Peyer's patch (tissue), 4 donors: ENCODE measurements around the gene RPL7A. TPM values are rescaled to one million over a fixed set of nuclear protein-coding genes. Genes with fewer than 3 reads are reported as not detected.
"Not testable (repeated sequence)": the region's sequence is repeated elsewhere in the genome, so short reads cannot be mapped to it uniquely, and the experiment has no call there.

Experiments used
- DNase-seq, 3 donors: peaks; one replicate each; pipeline ENCODE4 v3.0.0-alpha.2; 2017 to 2019
- H3K27ac ChIP-seq, 4 donors: fragments of 200-600 bp; sonication (generic); one replicate each; pipeline ENCODE4 v1.5.1; 2016 to 2019
- H3K27me3 ChIP-seq, 2 donors: fragments of 200-600 bp; sonication (generic); one replicate each; pipeline ENCODE4 v1.5.1; 2019
- H3K36me3 ChIP-seq, 3 donors: fragments of 200-600 bp; sonication (generic); one replicate each; pipeline ENCODE4 v1.5.1; 2016 to 2019
- H3K4me1 ChIP-seq, 4 donors: fragments of 200-600 bp; sonication (generic); one replicate each; pipeline ENCODE4 v1.5.1; 2016 to 2019
- H3K4me3 ChIP-seq, 4 donors: fragments of 200-600 bp; sonication (generic); 1 replicate in 3 of 4; 2 replicates in 1 of 4; pipeline ENCODE4 v1.5.1; 2016 to 2019; ENCODE audit warnings: mild to moderate bottlenecking in 1 of 4
- H3K9me3 ChIP-seq, 4 donors: fragments of 200-600 bp; sonication (generic); one replicate each; pipeline ENCODE4 v1.5.1; 2016 to 2019; ENCODE audit warnings: mild to moderate bottlenecking in 1 of 4
- POLR2A ChIP-seq, 2 donors: fragments of 450-650 bp; IDR thresholded peaks; one replicate each; pipeline ENCODE4 v1.5.1; 2017; ENCODE audit warnings: antibody characterized with exemption in 2 of 2, mild to moderate bottlenecking in 2 of 2, moderate library complexity in 2 of 2
- total RNA-seq, 4 donors: library from RNA; depleted of rRNA; stranded (reverse); fragments of >200 nt; gene quantifications; one replicate each; pipeline ENCODE4 v1.1.0, GENCODE V29; 2016
- TF ChIP-seq, protein P1 (sequence below), 6 experiments: fragments of 450-650 bp in 4 of 6; fragments of 200-600 bp in 2 of 6; sonication (generic) in 1 of 6; IDR thresholded peaks; one replicate each; pipeline ENCODE4 v1.5.1; 2017 to 2019; ENCODE audit warnings: antibody characterized with exemption in 6 of 6, mild to moderate bottlenecking in 3 of 6, moderate library complexity in 1 of 6

Gene RPL7A
- total RNA-seq, 4 donors from 2014 or later, result 708 to 1,565 (median 870) TPM

DNA sequence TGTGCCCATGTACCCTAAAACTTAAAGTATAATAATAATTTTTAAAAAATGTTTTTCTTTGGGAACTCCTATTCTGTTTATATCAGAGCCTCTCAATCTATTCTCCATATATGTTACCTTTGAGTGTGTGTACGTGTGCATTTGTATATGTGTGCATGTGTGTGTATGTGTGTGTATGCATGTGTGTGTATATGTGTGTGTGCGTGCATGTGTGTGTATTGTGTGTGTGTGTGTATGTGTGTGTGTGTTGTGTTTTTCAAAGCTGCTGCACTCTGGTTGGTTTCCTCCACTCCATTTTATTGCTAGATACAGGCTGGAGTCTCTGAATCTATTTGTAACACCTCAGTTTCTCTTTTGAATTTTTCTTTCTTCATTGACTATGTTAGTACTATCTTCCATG, 32.0 kb upstream of the RPL7A start:
- no peak overlapping the region for H3K27ac ChIP-seq
- no peaks in the 10 kb centered on the region for H3K9me3 ChIP-seq
- no peak for DNase-seq

DNA sequence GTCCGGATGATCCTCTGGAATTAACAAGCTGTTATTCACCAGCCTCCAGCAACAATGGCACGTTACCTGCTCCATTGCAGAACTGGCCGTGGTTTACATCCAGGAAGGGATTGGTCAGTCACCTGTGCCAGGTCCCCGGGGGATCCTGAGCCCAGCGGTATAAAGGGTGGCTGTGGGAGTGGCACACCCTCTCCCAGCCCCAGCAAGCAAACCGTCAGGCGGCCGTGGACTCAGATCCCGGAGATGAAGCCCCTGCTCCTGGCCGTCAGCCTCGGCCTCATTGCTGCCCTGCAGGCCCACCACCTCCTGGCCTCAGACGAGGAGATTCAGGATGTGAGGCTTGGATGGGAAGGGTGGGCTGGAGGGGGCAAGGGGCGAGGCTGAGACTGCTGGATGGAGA, 30.5 kb upstream of the RPL7A start:
- H3K9me3 ChIP-seq, H3K36me3 ChIP-seq, H3K4me3 ChIP-seq, H3K4me1 ChIP-seq, H3K27ac ChIP-seq, H3K27me3 ChIP-seq: not testable (repeated sequence)
- DNase-seq, result peak in 1 of 3 donors; percentile 32

More for the DNA sequence above, 32.0 kb upstream of the RPL7A start:
- no peak for TF ChIP-seq POLR2A (IDR thresholded peaks at IDR 0.05)
- TF ChIP-seq, protein P1, sequence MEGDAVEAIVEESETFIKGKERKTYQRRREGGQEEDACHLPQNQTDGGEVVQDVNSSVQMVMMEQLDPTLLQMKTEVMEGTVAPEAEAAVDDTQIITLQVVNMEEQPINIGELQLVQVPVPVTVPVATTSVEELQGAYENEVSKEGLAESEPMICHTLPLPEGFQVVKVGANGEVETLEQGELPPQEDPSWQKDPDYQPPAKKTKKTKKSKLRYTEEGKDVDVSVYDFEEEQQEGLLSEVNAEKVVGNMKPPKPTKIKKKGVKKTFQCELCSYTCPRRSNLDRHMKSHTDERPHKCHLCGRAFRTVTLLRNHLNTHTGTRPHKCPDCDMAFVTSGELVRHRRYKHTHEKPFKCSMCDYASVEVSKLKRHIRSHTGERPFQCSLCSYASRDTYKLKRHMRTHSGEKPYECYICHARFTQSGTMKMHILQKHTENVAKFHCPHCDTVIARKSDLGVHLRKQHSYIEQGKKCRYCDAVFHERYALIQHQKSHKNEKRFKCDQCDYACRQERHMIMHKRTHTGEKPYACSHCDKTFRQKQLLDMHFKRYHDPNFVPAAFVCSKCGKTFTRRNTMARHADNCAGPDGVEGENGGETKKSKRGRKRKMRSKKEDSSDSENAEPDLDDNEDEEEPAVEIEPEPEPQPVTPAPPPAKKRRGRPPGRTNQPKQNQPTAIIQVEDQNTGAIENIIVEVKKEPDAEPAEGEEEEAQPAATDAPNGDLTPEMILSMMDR (IDR thresholded peaks at IDR 0.05), result no peak
- Histone ChIP-seq H3K4me1 (no peaks in the 10 kb centered on the region), H3K4me3 (no peak overlapping the region), H3K27me3 (no peaks in the 10 kb centered on the region), H3K36me3 (no peaks in the 10 kb centered on the region)

DNA sequence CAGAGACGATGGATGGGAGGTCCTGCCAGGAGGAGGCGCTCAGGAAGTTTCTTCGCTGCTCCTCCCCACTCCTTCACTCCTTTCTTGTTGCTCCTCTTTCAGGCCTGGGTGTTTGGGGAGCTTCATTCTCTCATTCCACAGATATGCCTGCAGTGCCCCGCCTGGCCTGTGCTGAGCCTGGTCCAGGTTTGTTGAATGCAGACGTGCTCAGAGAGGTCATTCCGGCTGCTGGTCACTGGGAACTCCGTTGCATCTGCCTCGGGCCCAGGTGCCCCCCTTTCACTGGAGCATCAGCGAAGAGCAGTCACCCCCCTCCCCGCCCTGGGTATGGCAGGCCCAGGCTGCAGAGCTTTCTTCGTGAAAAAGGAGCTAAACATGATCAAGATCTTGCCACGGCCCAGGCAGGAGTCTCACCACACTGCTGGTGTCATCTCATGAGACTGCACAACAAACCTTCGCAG, 27.6 kb upstream of the RPL7A start:
- H3K4me3 ChIP-seq, result no peak overlapping the region
- H3K27me3 ChIP-seq, result no peaks in the 10 kb centered on the region
- peak in 2 of 3 donors; percentile 11 to 28 for DNase-seq
- H3K9me3 ChIP-seq, result no peaks in the 10 kb centered on the region
- H3K27ac ChIP-seq, result no peak overlapping the region
- TF ChIP-seq, protein P1 (IDR thresholded peaks at IDR 0.05), result no peak
- no peaks in the 10 kb centered on the region for H3K4me1 ChIP-seq
- H3K36me3 ChIP-seq, result no peaks in the 10 kb centered on the region

DNA sequence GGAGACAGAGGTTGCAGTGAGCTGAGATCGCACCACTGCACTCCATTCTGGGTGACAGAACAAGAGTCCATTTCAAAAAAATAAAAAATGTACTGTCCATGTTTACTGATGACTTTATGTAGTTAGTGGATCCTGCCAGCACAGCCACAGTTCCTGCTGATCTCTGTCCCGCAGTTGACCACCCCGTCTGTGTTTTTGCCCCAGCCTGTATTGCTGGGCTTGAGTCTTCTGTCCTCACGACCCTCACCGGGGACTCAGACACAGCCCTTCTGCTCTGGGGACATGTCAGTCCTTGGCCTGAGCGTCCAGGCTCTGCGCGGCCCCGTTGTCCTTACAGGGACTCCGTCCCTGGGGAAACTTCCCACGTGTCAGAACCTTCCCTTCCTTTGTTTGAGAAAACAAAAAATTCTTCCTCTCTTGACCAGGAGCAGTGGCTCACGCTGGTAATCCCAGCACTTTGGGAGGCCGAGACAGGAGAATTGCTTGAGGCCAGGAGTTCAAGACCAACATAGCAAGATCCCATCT, 26.5 kb upstream of the RPL7A start:
- H3K27ac ChIP-seq, result no peak overlapping the region
- H3K27me3 ChIP-seq, result no peaks in the 10 kb centered on the region
- no peak overlapping the region for H3K4me3 ChIP-seq
- H3K36me3 ChIP-seq, result no peaks in the 10 kb centered on the region
- no peak for TF ChIP-seq POLR2A (IDR thresholded peaks at IDR 0.05)
- TF ChIP-seq, protein P1 (IDR thresholded peaks at IDR 0.05), result no peak
- no peaks in the 10 kb centered on the region for H3K9me3 ChIP-seq
- peak in 2 of 3 donors; percentile 0 to 18 for DNase-seq
- no peaks in the 10 kb centered on the region for H3K4me1 ChIP-seq

DNA sequence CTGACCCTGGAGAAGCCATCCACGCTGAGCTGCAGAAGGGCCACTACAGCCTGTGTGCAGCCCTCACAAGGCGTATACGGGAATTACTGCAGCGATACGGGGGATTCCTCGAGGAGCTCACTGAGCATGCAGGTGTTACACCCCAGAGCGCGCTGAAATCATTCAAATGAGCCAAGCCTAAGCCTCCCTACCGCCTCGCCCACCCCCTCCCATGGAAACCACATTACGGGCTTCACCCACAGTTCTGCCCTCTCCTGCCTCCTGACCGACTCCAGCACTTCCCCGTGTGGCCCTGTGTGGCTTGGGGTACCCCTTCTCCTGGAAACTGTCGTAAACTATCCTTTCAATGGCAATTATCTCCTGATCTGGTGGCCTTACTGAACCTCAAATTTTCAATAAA, 25.3 kb upstream of the RPL7A start:
- TF ChIP-seq, protein P1 (IDR thresholded peaks at IDR 0.05), result no peak
- TF ChIP-seq POLR2A (IDR thresholded peaks at IDR 0.05), result no peak
- peak in 1 of 3 donors; percentile 19 for DNase-seq
- Histone ChIP-seq H3K27me3 (no peaks in the 10 kb centered on the region), H3K27ac (no peak overlapping the region), H3K36me3 (no peaks in the 10 kb centered on the region), H3K4me1 (no peaks in the 10 kb centered on the region), H3K9me3 (no peaks in the 10 kb centered on the region), H3K4me3 (no peak overlapping the region)

DNA sequence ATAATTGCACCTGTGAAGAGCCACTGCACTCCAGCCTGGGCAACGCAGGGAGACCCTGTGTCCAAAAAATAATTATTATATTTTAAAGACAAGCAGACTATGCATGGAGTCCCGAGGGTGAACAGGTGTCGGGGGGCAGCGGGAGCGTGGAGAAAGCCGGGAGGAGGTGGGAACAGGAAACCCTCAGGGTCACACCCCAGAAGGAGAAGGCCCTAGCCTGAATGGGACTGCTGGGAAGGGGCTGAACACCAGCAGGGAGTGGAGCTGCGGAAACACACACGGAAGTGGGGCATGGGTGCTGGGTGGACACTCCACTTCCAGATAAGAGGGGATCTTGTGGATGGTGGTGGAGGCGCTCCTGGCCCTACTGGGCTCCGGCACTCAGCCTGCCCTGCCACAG, 24.8 kb upstream of the RPL7A start:
- peak in 1 of 3 donors; percentile 29 for DNase-seq
- no peaks in the 10 kb centered on the region for H3K27me3 ChIP-seq
- no peaks in the 10 kb centered on the region for H3K4me1 ChIP-seq
- H3K36me3 ChIP-seq, result no peaks in the 10 kb centered on the region
- TF ChIP-seq POLR2A (IDR thresholded peaks at IDR 0.05), result no peak
- TF ChIP-seq, protein P1 (IDR thresholded peaks at IDR 0.05), result no peak
- no peak overlapping the region for H3K27ac ChIP-seq
- H3K4me3 ChIP-seq, result no peak overlapping the region
- no peaks in the 10 kb centered on the region for H3K9me3 ChIP-seq
